NB4 (cell line): Measurements from ENCODE around the gene CLEC2L.

ENCODE experiments used
- POLR2A ChIP-seq: IDR thresholded peaks from 2 replicates; pipeline ENCODE4 v1.6.1; 2011; ENCODE audit warnings: mild to moderate bottlenecking; ENCODE audit not compliant: insufficient read length; ENCODE audit errors: extremely low read depth
- TF ChIP-seq, protein P1 (sequence below): IDR thresholded peaks from one replicate; pipeline ENCODE4 v1.5.1; 2012; ENCODE audit warnings: low read depth, low read length
- TF ChIP-seq, protein P2 (sequence below): IDR thresholded peaks from 2 replicates; pipeline ENCODE4 v1.6.1; 2011; ENCODE audit warnings: low read depth, low read length

DNA sequence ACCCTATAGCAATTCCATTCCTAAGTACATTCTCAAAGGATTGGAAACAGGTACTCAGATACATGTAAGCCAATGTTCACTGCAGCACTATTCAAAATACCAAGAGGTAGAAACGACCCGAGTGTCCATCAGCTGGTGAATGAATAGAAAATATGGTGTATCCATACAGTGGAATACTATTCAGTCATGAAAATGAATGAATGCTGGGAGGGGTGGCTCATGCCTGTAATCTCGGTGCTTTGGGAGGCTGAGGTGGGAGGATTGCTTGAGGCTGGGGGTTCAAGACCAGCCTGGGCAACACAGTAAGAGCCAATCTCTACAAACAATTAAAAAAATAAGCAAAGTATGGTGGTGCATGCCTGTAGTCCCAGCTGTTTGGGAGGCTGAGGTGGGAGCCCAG, 62.8 kb downstream of the CLEC2L start:
- TF ChIP-seq, protein P1, sequence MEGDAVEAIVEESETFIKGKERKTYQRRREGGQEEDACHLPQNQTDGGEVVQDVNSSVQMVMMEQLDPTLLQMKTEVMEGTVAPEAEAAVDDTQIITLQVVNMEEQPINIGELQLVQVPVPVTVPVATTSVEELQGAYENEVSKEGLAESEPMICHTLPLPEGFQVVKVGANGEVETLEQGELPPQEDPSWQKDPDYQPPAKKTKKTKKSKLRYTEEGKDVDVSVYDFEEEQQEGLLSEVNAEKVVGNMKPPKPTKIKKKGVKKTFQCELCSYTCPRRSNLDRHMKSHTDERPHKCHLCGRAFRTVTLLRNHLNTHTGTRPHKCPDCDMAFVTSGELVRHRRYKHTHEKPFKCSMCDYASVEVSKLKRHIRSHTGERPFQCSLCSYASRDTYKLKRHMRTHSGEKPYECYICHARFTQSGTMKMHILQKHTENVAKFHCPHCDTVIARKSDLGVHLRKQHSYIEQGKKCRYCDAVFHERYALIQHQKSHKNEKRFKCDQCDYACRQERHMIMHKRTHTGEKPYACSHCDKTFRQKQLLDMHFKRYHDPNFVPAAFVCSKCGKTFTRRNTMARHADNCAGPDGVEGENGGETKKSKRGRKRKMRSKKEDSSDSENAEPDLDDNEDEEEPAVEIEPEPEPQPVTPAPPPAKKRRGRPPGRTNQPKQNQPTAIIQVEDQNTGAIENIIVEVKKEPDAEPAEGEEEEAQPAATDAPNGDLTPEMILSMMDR, result no peak
- TF ChIP-seq, protein P2, sequence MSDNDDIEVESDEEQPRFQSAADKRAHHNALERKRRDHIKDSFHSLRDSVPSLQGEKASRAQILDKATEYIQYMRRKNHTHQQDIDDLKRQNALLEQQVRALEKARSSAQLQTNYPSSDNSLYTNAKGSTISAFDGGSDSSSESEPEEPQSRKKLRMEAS, result no peak
- no peak for TF ChIP-seq POLR2A
